HG03175 (cell line): ENCODE data around the gene TAB3.

Experiments used
- ATAC-seq: cut with Tn5 transposase; IDR thresholded peaks from one replicate; pipeline ENCODE4 v1.9.1; 2021; ENCODE audit warnings: mild to moderate bottlenecking, moderate library complexity; ENCODE audit not compliant: unreplicated experiment

TAB3 gene

GRCh38 chrX:30889147-30890140 is at the start of gene TAB3:
Gene TAB3, minus strand, starts transcription at chrX:30889254. Its CDS starts 29,666 bp downstream, at chrX:30859588.
- peak; percentile 90 for ATAC-seq

DNA sequence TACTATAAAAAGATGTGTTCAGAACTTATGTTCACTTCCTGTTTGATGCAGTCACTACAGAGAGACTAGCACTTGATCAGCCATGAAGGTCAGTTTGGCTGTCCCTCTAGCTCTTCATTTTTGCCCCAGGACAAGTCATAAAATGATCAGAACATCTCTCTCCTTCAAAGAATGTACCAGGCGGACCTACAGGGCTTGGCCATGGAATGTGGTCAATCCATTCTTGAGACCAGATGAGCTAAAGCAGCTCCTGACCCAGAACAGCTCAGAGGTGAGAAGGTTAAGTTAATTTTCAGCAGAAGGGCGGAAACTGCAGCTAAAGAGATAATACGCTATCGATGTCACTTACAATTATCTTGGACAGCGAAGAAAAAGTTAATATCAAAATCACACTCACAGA is 49.2 kb upstream of the TAB3 start:
- no peak for ATAC-seq

DNA sequence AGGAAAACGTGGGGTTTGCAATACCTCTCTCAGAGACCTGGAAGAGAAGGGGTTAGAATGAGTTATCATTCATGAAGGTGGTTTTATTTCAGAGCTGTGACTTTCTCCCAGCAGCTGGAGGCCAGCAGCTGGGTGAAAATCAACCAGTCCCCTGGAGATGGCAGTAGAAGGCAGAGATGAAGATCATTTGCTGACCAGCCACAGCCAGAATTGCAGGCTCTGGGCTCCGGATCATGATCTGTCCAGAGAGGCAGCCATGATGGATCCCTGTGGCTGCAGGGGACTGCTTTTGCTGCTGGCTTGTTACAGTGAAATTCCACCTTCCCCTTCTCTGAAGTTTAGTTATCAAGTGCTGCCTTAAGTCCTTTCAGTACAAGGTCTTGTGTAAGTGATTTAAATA is 46.9 kb upstream of the TAB3 start:
- no peak for ATAC-seq

DNA sequence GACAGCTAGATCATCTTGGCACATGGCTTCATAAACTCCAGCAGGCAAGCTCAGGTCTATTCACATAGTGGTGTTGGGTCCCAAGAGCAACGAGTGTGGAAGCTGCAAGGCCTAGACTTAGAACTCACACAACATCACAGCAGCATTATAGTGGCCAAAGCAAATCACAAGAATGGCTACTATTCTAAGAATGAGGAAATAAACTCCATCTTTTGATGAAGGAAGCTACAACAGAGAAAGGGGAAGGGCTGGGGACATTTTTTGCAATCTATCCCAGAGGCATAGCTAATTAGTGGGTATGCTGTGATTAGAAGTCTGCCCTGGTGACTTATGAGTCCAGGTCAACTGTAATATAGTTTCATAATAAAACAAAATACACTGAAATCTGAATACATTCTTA is 42.9 kb upstream of the TAB3 start:
- ATAC-seq = no peak

DNA sequence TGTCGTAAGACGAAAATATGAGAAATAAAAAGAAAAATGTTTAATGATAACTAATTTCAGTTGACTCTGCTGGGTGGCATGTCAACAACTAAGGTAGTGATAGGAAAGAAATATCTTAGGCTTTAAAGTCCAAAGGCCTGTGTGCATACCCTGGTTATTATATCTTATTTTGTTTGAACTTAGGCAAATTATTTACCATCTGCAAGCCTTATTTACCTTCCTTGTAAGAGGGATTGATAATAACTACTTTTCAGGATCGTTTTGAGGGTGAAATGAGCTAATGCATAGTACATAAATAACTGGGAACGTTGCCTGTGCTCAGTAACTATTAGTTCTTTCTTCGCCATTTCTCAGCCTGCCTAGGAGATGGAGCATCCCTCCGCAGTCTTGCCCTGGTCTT is 41.6 kb upstream of the TAB3 start:
- no peak for ATAC-seq

- no peak for ATAC-seq
These were observed 41.1 kb upstream of the TAB3 start for GRCh38 chrX:30930143-30930542.

DNA sequence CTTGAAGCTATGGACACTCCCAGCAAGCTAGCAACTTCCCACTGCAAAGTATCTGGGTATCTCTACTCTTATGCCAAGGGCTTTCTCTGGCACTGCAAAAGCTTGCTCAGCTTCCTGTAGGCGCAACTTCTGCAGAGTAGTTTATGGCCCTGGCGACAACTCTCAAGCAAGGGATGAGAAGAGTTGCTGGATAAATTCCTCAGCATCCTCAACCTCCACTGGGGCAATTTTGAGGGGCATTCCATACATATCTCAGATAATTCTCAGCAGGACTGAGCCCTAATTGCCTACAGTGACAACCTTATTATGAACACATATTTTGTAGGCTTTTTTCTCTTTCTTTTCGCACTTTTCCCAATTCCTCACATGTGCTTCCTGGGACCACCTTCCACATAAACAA is 31.2 kb upstream of the TAB3 start:
- ATAC-seq = no peak

GRCh38 chrX:30918480-30918879 is 29.4 kb upstream of the TAB3 start:
- ATAC-seq = no peak

- ATAC-seq = no peak
These were observed 24.4 kb upstream of the TAB3 start for GRCh38 chrX:30913492-30913891.

DNA sequence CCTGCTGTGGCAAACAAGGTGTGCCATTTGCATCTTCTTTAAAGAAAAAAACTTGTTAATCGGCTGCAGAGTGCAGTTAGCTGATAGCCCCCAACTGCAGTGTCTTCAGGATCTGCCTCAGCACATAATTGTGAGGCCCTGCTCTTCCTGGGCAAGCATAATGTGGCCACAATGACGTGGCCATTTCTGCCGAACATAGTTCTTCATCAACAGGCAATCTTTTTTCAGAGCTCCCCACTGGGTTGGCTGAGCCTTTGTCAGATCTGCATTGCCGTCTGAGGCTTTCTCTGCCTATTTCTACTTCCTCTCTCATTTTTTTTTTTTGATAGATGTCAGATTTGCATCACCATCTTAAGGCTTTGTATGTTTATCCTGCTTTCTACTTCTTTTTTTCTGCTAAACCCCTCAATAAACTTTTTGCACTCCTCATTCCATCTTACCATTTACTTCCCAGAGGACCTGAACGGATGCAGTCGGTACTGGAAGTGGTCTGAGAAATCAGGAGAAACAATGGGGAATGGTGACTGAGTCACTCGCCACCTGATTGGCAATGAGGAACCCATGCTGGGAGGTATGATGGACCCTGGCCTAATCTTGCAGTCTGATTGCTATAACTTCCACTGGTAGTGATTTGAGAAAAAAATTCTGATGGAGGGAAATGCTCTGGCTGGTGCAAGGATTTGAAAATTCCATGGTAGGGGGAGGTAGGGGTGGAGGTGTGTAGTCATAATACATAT is 21.2 kb upstream of the TAB3 start:
- no peak for ATAC-seq

DNA sequence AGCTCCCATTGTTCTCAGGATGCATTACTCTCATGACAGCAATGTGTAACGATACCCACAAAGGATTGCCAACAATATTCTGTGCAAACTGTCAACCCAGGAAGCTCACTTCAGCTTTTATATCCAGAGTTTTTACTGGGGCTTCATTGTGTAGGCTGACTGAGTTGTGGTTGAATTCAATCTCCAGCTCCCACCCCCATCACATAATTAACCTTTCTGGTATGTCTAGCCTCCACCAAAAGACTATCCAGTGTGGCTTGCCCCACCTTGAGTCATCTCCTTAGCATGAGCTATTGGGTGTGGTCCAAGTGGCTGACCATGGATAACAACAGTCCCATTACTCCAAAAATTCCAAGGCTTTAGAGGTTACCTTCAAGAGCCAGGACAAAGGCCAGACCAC is 17.7 kb upstream of the TAB3 start:
- no peak for ATAC-seq

DNA sequence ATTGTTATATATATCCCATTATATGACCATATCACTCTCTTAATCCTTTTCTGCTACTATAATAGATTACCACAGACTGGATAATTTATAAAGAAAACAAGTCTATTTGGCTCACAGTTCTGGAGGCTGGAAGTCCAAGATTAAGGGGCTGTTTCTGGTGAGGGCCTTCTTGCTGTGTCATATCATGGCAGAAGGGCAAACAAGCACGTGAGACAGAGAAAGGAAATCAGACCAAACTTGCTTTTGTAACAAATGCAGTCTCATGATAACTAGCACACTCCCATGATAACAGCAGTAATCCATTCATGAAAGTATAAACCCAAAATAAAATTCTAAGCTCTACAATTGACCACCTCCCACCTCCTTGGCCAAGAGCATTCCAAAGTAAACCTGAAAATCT is 16.3 kb upstream of the TAB3 start:
- ATAC-seq = no peak

DNA sequence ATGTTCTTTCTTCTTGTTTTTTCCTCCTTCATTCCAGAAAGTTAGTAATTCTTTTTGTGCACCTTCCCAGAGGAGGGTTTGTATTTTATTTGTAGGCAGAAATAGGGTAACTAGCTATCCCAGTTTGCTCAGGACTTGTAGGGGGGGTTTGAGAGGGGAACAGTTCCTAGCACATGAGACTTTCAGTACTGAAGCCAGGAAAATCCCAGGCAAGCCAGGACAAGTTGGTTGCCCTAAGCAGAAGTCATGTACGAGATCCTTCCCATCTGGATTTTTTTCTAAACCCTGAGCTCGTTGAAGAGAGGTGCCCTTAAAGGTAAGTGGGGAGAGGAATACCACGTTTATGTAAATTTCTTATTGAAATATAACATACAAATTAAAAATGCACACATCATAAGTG is 15.6 kb upstream of the TAB3 start:
- no peak for ATAC-seq

- no peak for ATAC-seq
These were observed 15.1 kb upstream of the TAB3 start for GRCh38 chrX:30904186-30904585.

- ATAC-seq = no peak
These were observed 11.2 kb upstream of the TAB3 start for GRCh38 chrX:30900227-30900626.

- no peak for ATAC-seq
These were observed 9.8 kb upstream of the TAB3 start for GRCh38 chrX:30898886-30899285.

GRCh38 chrX:30895370-30895769 is 6.3 kb upstream of the TAB3 start:
- ATAC-seq = no peak

- ATAC-seq = no peak
These were observed 4.2 kb upstream of the TAB3 start for GRCh38 chrX:30893206-30893605.

DNA sequence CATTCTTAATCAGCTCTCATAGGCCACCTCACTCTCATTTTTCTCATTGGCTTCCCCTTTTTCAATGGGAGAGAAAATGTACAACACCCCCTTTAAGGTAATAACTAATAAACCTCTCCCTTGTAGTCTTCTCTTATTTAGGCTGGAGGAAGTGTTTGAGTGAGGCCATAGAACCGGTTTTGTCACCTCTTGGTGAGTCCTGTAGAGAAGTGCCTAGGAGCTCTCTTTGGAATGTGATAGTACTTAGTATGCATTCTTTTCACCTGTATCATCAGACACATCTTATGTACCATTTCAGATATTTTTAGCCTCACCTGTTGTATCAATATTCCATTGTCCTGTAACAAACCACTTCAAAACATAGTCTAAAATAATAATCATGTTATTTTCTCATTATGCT is 3.5 kb upstream of the TAB3 start:
- ATAC-seq = no peak

- peak; percentile 30 for ATAC-seq
These were observed 418 bp downstream of the TAB3 start for GRCh38 chrX:30888526-30889146.

- ATAC-seq = no peak
These were observed 1.3 kb downstream of the TAB3 start for GRCh38 chrX:30887721-30888120.

DNA sequence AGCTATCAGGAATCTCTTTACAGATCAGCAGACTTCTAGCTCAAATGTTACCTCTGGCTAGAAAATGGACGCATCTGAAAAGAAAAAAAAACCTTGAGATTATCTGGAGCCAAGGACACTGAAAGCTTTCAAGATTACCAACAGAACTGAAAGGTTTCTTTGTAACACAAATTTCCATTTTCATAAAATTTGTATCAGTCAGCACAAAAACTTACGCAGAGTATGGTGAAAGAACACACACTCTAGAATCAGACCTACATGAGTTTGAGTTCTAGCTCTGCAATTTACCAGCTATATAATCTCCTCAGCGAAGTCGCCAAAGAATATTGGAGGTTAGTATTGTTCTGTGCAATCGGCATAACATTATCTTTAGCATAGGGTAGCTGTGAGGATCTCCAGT is 1.8 kb downstream of the TAB3 start:
- no peak for ATAC-seq
